ENCODE data around the gene STK17B. TPM values are rescaled to one million over a fixed set of nuclear protein-coding genes. Genes with fewer than 3 reads are reported as not detected.

Gene STK17B
- 26.0 and 31.8 TPM in 2 replicates for polyA plus RNA-seq (2011; rRNA removed)
- 20.7 and 34.9 TPM in 2 replicates for polyA minus RNA-seq (2011; rRNA and poly(A)+ RNA removed)

- POLR2A ChIA-PET, result interaction anchor here (0.6 to 1.5 kb wide), 6 partner anchors 61 to 1235 kb away, joined by 3 to 5 read pairs (median 3); partner anchors contain the start of gene DNAH7
- Histone ChIP-seq H3K4me3 (ENCODE audit: low read depth, low read length) (peak within 1 kb of the TSS; percentile 87), H3K27ac (ENCODE audit: low read depth, low read length) (peak within 1 kb of the TSS; percentile 62), H3K9me3 (ENCODE audit: control insufficient read depth, insufficient read depth, low read length) (peaks cover 4% of the 10 kb centered on the region; the same call in 1 of the 2 replicates), H3K27me3 (ENCODE audit: control insufficient read depth, insufficient read depth, low read length) (no peaks in the 10 kb centered on the region)
- CTCF ChIA-PET, result interaction anchor here (0.8 to 2.1 kb wide), 3 partner anchors 23 to 165 kb away, joined by 4 to 7 read pairs (median 5); no protein-coding TSS in a partner anchor
- peak; percentile 73 for DNase-seq (ENCODE audit: low read depth, low spot score)
- TF ChIP-seq CTCF (IDR thresholded peaks at IDR 0.05; ENCODE audit: low read depth, low read length), result peak; percentile 31; the same call in 1 of the 2 replicates
Observed at GRCh38 chr2:196171248-196171871, at the start of gene STK17B. STK17B (minus strand) TSS chr2:196171578; CDS start chr2:196163383, 8,195 bp downstream.

- ChIA-PET POLR2A (no interaction called here), CTCF (interaction anchor here (1.0 kb wide), 1 partner anchor 56 kb away, joined by 3 read pairs; no protein-coding TSS in a partner anchor)
- no peak overlapping the region for H3K4me3 ChIP-seq (ENCODE audit: low read depth, low read length)
- no peak overlapping the region for H3K27ac ChIP-seq (ENCODE audit: low read depth, low read length)
- TF ChIP-seq CTCF (IDR thresholded peaks at IDR 0.05; ENCODE audit: low read depth, low read length), result no peak
- no peaks in the 10 kb centered on the region for H3K27me3 ChIP-seq (ENCODE audit: control insufficient read depth, insufficient read depth, low read length)
- H3K9me3 ChIP-seq (ENCODE audit: control insufficient read depth, insufficient read depth, low read length), result no peaks in the 10 kb centered on the region
- no peak for DNase-seq (ENCODE audit: low read depth, low spot score)
Observed at GRCh38 chr2:196220671-196221070, 49.3 kb upstream of the STK17B start.

- ChIA-PET CTCF (interaction anchor here (0.9 to 1.2 kb wide), 2 partner anchors 234 to 531 kb away, joined by 3 read pairs; no protein-coding TSS in a partner anchor), POLR2A (no interaction called here)
- H3K27me3 ChIP-seq (ENCODE audit: control insufficient read depth, insufficient read depth, low read length), result no peaks in the 10 kb centered on the region
- no peak for DNase-seq (ENCODE audit: low read depth, low spot score)
- no peak for TF ChIP-seq CTCF (IDR thresholded peaks at IDR 0.05; ENCODE audit: low read depth, low read length)
- no peaks in the 10 kb centered on the region for H3K9me3 ChIP-seq (ENCODE audit: control insufficient read depth, insufficient read depth, low read length)
- H3K4me3 ChIP-seq (ENCODE audit: low read depth, low read length), result no peak overlapping the region
- H3K27ac ChIP-seq (ENCODE audit: low read depth, low read length), result no peak overlapping the region
Observed at GRCh38 chr2:196219671-196220070, 48.3 kb upstream of the STK17B start.

GRCh38 chr2:196218106-196218505 lies 46.7 kb upstream of the STK17B start:
- POLR2A ChIA-PET, result no interaction called here
- H3K27ac ChIP-seq (ENCODE audit: low read depth, low read length), result no peak overlapping the region
- DNase-seq (ENCODE audit: low read depth, low spot score), result no peak
- no peak for TF ChIP-seq CTCF (IDR thresholded peaks at IDR 0.05; ENCODE audit: low read depth, low read length)
- no peak overlapping the region for H3K4me3 ChIP-seq (ENCODE audit: low read depth, low read length)
- H3K27me3 ChIP-seq (ENCODE audit: control insufficient read depth, insufficient read depth, low read length), result no peaks in the 10 kb centered on the region
- no peaks in the 10 kb centered on the region for H3K9me3 ChIP-seq (ENCODE audit: control insufficient read depth, insufficient read depth, low read length)
- CTCF ChIA-PET, result no interaction called here

- no peaks in the 10 kb centered on the region for H3K9me3 ChIP-seq (ENCODE audit: control insufficient read depth, insufficient read depth, low read length)
- no peak for DNase-seq (ENCODE audit: low read depth, low spot score)
- no peak overlapping the region for H3K4me3 ChIP-seq (ENCODE audit: low read depth, low read length)
- ChIA-PET POLR2A (no interaction called here), CTCF (no interaction called here)
- H3K27me3 ChIP-seq (ENCODE audit: control insufficient read depth, insufficient read depth, low read length), result no peaks in the 10 kb centered on the region
- TF ChIP-seq CTCF (IDR thresholded peaks at IDR 0.05; ENCODE audit: low read depth, low read length), result no peak
- H3K27ac ChIP-seq (ENCODE audit: low read depth, low read length), result no peak overlapping the region
Observed at GRCh38 chr2:196217116-196217515, 45.7 kb upstream of the STK17B start.
